HEK293 (cell line): ENCODE measurements around the gene TNFAIP3.

ENCODE experiments used
- CTCF ChIA-PET: fragments of 350-600 bp; formaldehyde crosslinking; extraction: SDS; loops from one replicate; lab custom pipeline; 2021; ENCODE audit warnings: antibody characterized with exemption; lab: Yijun Ruan, JAX
- POLR2A ChIA-PET: fragments of 300-600 bp; formaldehyde crosslinking; extraction: SDS; loops from one replicate; lab custom pipeline; 2020; ENCODE audit warnings: antibody characterized with exemption, inconsistent platforms; lab: Yijun Ruan, JAX
- H3K27ac ChIP-seq: fragments of 200-500 bp; sonication (Bioruptor generic); 2 replicates; pipeline ENCODE4 v1.5.1; 2014; ENCODE audit warnings: low read depth, low read length, control low read depth, inconsistent platforms; ENCODE audit errors: extremely low read depth
- H3K36me3 ChIP-seq, 2 experiments: fragments of 200-500 bp in 1 of 2; sonication (Bioruptor generic) in 1 of 2; 1 replicate in 1 of 2; 2 replicates in 1 of 2; pipeline ENCODE4 v1.5.1; 2014 to 2017; ENCODE audit warnings: inconsistent platforms in 2 of 2, low read length in 2 of 2; ENCODE audit not compliant: control insufficient read depth in 2 of 2, insufficient read depth in 1 of 2
- H3K4me1 ChIP-seq: fragments of 200-500 bp; sonication (Bioruptor generic); 2 replicates; pipeline ENCODE4 v1.5.1; 2014; ENCODE audit warnings: mild to moderate bottlenecking, low read length, inconsistent platforms; ENCODE audit not compliant: control insufficient read depth, insufficient read depth
- H3K4me3 ChIP-seq: 2 replicates; pipeline ENCODE4 v1.5.1; 2011; ENCODE audit warnings: low read depth, mild to moderate bottlenecking, control low read depth, low read length, moderate library complexity
- H3K9me3 ChIP-seq: fragments of 200-500 bp; sonication (Bioruptor generic); 2 replicates; pipeline ENCODE4 v1.5.1; 2014; ENCODE audit warnings: low read depth, low read length, inconsistent platforms; ENCODE audit not compliant: control insufficient read depth, insufficient read depth
- KLF10 ChIP-seq: fragments of 450-650 bp; IDR thresholded peaks from 2 replicates; pipeline ENCODE4 v1.5.1; 2018; ENCODE audit warnings: missing biosample characterization, mild to moderate bottlenecking, missing genetic modification characterization
- SP7 ChIP-seq: fragments of 450-650 bp; formaldehyde crosslinking; IDR thresholded peaks from 2 replicates; pipeline ENCODE4 v1.5.1; 2016; ENCODE audit warnings: missing biosample characterization, missing genetic modification characterization
- ZFP69B ChIP-seq: fragments of 450-650 bp; formaldehyde crosslinking; IDR thresholded peaks from 2 replicates; pipeline ENCODE4 v1.5.1; 2016; ENCODE audit warnings: missing biosample characterization, missing genetic modification characterization
- ZNF114 ChIP-seq: fragments of 450-650 bp; formaldehyde crosslinking; IDR thresholded peaks from 2 replicates; pipeline ENCODE4 v1.5.0; 2017; ENCODE audit warnings: missing biosample characterization, missing genetic modification characterization
- ZNF248 ChIP-seq: fragments of 450-650 bp; formaldehyde crosslinking; IDR thresholded peaks from 2 replicates; pipeline ENCODE4 v1.5.1; 2017; ENCODE audit warnings: missing biosample characterization, missing genetic modification characterization
- ZNF324 ChIP-seq: fragments of 450-650 bp; formaldehyde crosslinking; IDR thresholded peaks from 2 replicates; pipeline ENCODE4 v1.5.1; 2016; ENCODE audit warnings: missing biosample characterization, missing genetic modification characterization
- ZNF366 ChIP-seq: fragments of 450-650 bp; formaldehyde crosslinking; conservative IDR thresholded peaks from 2 replicates; pipeline ENCODE4 v1.5.1; 2016; ENCODE audit warnings: missing biosample characterization, missing genetic modification characterization
- ZNF571 ChIP-seq: fragments of 450-650 bp; formaldehyde crosslinking; IDR thresholded peaks from 2 replicates; pipeline ENCODE4 v1.5.0; 2017; ENCODE audit warnings: missing biosample characterization, missing genetic modification characterization
- ZNF629 ChIP-seq: fragments of 450-650 bp; formaldehyde crosslinking; IDR thresholded peaks from 2 replicates; pipeline ENCODE4 v1.5.1; 2017; ENCODE audit warnings: missing biosample characterization, missing genetic modification characterization
- ZNF664 ChIP-seq: fragments of 450-650 bp; formaldehyde crosslinking; IDR thresholded peaks from 2 replicates; pipeline ENCODE4 v1.5.1; 2016; ENCODE audit warnings: missing biosample characterization, missing genetic modification characterization
- ZNF777 ChIP-seq: fragments of 450-650 bp; formaldehyde crosslinking; IDR thresholded peaks from 2 replicates; pipeline ENCODE4 v1.5.1; 2017; ENCODE audit warnings: missing biosample characterization, missing genetic modification characterization, borderline replicate concordance
- ZNF837 ChIP-seq: fragments of 450-650 bp; formaldehyde crosslinking; IDR thresholded peaks from 2 replicates; pipeline ENCODE4 v1.5.1; 2016; ENCODE audit warnings: missing biosample characterization, missing genetic modification characterization
- TF ChIP-seq, protein P1 (sequence below): fragments of 450-650 bp; formaldehyde crosslinking; IDR thresholded peaks from 2 replicates; pipeline ENCODE4 v1.5.1; 2016; ENCODE audit warnings: missing biosample characterization, missing genetic modification characterization, borderline replicate concordance
- TF ChIP-seq, protein P2 (sequence below): fragments of 450-650 bp; formaldehyde crosslinking; IDR thresholded peaks from 2 replicates; pipeline ENCODE4; 2016; ENCODE audit warnings: missing biosample characterization, missing genetic modification characterization
- TF ChIP-seq, protein P3 (sequence below): fragments of 450-650 bp; formaldehyde crosslinking; IDR thresholded peaks from 2 replicates; pipeline ENCODE4 v1.5.1; 2016; ENCODE audit warnings: missing biosample characterization, missing genetic modification characterization
- TF ChIP-seq, protein P4 (sequence below): fragments of 450-650 bp; formaldehyde crosslinking; IDR thresholded peaks from 2 replicates; pipeline ENCODE4 v1.5.1; 2016; ENCODE audit warnings: missing biosample characterization, missing genetic modification characterization
- TF ChIP-seq, protein P5 (sequence below): fragments of 450-650 bp; formaldehyde crosslinking; IDR thresholded peaks from 2 replicates; pipeline ENCODE4 v1.5.1; 2017; ENCODE audit warnings: missing biosample characterization, missing genetic modification characterization
- TF ChIP-seq, protein P6 (sequence below): fragments of 450-650 bp; formaldehyde crosslinking; IDR thresholded peaks from 2 replicates; pipeline ENCODE4 v1.5.1; 2016; ENCODE audit warnings: missing biosample characterization, missing genetic modification characterization
- TF ChIP-seq, protein P7 (sequence below): fragments of 450-650 bp; formaldehyde crosslinking; IDR thresholded peaks from 2 replicates; pipeline ENCODE4 v1.5.1; 2016; ENCODE audit warnings: missing biosample characterization, missing genetic modification characterization

The TNFAIP3 gene

DNA sequence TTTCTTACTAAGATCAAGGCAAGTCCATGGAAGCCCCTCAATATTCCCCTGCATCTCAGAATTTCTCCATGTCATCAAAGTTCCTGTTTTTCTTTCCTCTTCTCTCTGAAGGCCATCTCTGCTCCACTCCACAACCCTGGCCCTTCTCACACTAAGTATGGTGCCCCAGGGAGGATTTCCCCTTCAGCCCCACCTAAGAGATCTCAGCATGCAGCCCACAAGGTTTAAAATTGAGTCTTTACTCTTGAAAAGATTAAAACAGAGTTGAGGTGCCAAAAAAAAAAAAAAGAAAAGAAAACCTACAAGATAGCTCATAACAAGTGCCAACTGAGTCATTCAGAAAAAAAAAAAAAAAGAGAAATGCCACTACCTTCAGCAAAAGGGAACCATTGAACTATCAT is 36.5 kb upstream of the TNFAIP3 start:
- CTCF ChIA-PET = no interaction called here
- H3K27ac ChIP-seq = no peak overlapping the region
- POLR2A ChIA-PET = no interaction called here
- H3K9me3 ChIP-seq = no peaks in the 10 kb centered on the region
- H3K4me3 ChIP-seq = no peak overlapping the region
- 0 out of 2 replicates have a peak, but pooled peaks cover 3% of the 10 kb centered on the region for H3K4me1 ChIP-seq
- no peaks in the 10 kb centered on the region for H3K36me3 ChIP-seq
- no peak for TF ChIP-seq ZNF366 (tag by site-specific recombination)
- TF ChIP-seq ZNF248 (tag by site-specific recombination) = no peak
- TF ChIP-seq SP7 (tag by site-specific recombination) = no peak
- TF ChIP-seq ZNF324 (tag by site-specific recombination) = no peak
- no peak for TF ChIP-seq ZNF571 (tag by site-specific recombination)
- TF ChIP-seq, protein P1, sequence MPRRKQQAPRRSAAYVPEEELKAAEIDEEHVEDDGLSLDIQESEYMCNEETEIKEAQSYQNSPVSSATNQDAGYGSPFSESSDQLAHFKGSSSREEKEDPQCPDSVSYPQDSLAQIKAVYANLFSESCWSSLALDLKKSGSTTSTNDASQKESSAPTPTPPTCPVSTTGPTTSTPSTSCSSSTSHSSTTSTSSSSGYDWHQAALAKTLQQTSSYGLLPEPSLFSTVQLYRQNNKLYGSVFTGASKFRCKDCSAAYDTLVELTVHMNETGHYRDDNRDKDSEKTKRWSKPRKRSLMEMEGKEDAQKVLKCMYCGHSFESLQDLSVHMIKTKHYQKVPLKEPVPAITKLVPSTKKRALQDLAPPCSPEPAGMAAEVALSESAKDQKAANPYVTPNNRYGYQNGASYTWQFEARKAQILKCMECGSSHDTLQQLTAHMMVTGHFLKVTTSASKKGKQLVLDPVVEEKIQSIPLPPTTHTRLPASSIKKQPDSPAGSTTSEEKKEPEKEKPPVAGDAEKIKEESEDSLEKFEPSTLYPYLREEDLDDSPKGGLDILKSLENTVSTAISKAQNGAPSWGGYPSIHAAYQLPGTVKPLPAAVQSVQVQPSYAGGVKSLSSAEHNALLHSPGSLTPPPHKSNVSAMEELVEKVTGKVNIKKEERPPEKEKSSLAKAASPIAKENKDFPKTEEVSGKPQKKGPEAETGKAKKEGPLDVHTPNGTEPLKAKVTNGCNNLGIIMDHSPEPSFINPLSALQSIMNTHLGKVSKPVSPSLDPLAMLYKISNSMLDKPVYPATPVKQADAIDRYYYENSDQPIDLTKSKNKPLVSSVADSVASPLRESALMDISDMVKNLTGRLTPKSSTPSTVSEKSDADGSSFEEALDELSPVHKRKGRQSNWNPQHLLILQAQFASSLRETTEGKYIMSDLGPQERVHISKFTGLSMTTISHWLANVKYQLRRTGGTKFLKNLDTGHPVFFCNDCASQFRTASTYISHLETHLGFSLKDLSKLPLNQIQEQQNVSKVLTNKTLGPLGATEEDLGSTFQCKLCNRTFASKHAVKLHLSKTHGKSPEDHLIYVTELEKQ = no peak
- no peak for TF ChIP-seq ZNF114 (tag by site-specific recombination)
- TF ChIP-seq ZNF837 (tag by site-specific recombination) = no peak
- TF ChIP-seq KLF10 (tag by site-specific recombination) = no peak
- no peak for TF ChIP-seq ZNF664 (tag by site-specific recombination)
- no peak for TF ChIP-seq ZFP69B (tag by site-specific recombination)
- TF ChIP-seq, protein P2, sequence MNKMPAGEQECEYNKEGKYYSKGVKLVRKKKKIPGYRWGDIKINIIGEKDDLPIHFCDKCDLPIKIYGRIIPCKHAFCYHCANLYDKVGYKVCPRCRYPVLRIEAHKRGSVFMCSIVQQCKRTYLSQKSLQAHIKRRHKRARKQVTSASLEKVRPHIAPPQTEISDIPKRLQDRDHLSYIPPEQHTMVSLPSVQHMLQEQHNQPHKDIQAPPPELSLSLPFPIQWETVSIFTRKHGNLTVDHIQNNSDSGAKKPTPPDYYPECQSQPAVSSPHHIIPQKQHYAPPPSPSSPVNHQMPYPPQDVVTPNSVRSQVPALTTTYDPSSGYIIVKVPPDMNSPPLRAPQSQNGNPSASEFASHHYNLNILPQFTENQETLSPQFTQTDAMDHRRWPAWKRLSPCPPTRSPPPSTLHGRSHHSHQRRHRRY = no peak

DNA sequence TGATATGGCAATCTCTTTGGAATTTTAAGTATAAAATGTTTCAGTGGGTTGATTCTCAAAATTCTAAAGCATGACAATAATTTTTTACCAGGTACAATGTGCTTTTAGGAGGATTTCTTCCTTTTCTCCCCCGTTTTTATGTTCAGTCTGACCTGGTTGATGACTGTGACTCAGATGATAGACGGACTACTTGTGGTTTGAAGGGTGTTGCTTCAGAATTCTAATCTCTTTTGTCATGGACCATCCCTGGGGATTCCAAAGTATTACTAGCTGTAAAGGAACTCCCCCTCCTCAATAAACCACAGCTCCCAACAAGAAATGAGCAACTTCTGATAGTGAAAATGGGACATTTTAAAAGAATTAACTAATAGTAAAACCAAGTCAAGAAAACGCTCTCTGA is 34.9 kb upstream of the TNFAIP3 start:
- Histone ChIP-seq H3K36me3 (no peaks in the 10 kb centered on the region), H3K4me1 (0 out of 2 replicates have a peak, but pooled peaks cover 3% of the 10 kb centered on the region), H3K27ac (no peak overlapping the region), H3K9me3 (no peaks in the 10 kb centered on the region), H3K4me3 (no peak overlapping the region)
- POLR2A ChIA-PET = no interaction called here
- CTCF ChIA-PET = interaction anchor here (0.5 to 1.2 kb wide), 3 partner anchors 19 to 180 kb away, joined by 3 read pairs; no protein-coding TSS in a partner anchor
- TF ChIP-seq, protein P3, sequence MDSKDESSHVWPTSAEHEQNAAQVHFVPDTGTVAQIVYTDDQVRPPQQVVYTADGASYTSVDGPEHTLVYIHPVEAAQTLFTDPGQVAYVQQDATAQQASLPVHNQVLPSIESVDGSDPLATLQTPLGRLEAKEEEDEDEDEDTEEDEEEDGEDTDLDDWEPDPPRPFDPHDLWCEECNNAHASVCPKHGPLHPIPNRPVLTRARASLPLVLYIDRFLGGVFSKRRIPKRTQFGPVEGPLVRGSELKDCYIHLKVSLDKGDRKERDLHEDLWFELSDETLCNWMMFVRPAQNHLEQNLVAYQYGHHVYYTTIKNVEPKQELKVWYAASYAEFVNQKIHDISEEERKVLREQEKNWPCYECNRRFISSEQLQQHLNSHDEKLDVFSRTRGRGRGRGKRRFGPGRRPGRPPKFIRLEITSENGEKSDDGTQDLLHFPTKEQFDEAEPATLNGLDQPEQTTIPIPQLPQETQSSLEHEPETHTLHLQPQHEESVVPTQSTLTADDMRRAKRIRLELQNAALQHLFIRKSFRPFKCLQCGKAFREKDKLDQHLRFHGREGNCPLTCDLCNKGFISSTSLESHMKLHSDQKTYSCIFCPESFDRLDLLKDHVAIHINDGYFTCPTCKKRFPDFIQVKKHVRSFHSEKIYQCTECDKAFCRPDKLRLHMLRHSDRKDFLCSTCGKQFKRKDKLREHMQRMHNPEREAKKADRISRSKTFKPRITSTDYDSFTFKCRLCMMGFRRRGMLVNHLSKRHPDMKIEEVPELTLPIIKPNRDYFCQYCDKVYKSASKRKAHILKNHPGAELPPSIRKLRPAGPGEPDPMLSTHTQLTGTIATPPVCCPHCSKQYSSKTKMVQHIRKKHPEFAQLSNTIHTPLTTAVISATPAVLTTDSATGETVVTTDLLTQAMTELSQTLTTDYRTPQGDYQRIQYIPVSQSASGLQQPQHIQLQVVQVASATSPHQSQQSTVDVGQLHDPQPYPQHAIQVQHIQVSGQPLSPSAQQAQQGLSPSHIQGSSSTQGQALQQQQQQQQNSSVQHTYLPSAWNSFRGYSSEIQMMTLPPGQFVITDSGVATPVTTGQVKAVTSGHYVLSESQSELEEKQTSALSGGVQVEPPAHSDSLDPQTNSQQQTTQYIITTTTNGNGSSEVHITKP (tag by site-specific recombination) = peak; percentile 79
- TF ChIP-seq ZNF629 (tag by site-specific recombination) = 0 out of 2 replicates have a peak, but pooled peaks have one; percentile 25
- TF ChIP-seq, protein P4, sequence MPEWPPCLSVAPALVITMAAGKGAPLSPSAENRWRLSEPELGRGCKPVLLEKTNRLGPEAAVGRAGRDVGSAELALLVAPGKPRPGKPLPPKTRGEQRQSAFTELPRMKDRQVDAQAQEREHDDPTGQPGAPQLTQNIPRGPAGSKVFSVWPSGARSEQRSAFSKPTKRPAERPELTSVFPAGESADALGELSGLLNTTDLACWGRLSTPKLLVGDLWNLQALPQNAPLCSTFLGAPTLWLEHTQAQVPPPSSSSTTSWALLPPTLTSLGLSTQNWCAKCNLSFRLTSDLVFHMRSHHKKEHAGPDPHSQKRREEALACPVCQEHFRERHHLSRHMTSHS (tag by site-specific recombination) = no peak
- TF ChIP-seq, protein P5, sequence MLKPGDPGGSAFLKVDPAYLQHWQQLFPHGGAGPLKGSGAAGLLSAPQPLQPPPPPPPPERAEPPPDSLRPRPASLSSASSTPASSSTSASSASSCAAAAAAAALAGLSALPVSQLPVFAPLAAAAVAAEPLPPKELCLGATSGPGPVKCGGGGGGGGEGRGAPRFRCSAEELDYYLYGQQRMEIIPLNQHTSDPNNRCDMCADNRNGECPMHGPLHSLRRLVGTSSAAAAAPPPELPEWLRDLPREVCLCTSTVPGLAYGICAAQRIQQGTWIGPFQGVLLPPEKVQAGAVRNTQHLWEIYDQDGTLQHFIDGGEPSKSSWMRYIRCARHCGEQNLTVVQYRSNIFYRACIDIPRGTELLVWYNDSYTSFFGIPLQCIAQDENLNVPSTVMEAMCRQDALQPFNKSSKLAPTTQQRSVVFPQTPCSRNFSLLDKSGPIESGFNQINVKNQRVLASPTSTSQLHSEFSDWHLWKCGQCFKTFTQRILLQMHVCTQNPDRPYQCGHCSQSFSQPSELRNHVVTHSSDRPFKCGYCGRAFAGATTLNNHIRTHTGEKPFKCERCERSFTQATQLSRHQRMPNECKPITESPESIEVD (tag by site-specific recombination) = 0 out of 2 replicates have a peak, but pooled peaks have one; percentile 5
- TF ChIP-seq ZNF777 (tag by site-specific recombination) = no peak
- TF ChIP-seq, protein P6, sequence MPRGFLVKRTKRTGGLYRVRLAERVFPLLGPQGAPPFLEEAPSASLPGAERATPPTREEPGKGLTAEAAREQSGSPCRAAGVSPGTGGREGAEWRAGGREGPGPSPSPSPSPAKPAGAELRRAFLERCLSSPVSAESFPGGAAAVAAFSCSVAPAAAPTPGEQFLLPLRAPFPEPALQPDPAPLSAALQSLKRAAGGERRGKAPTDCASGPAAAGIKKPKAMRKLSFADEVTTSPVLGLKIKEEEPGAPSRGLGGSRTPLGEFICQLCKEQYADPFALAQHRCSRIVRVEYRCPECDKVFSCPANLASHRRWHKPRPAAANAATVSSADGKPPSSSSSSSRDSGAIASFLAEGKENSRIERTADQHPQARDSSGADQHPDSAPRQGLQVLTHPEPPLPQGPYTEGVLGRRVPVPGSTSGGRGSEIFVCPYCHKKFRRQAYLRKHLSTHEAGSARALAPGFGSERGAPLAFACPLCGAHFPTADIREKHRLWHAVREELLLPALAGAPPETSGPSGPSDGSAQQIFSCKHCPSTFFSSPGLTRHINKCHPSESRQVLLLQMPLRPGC = 0 out of 2 replicates have a peak, but pooled peaks have one; percentile 37
- TF ChIP-seq SP7 (tag by site-specific recombination) = 0 out of 2 replicates have a peak, but pooled peaks have one; percentile 13
- TF ChIP-seq, protein P7, sequence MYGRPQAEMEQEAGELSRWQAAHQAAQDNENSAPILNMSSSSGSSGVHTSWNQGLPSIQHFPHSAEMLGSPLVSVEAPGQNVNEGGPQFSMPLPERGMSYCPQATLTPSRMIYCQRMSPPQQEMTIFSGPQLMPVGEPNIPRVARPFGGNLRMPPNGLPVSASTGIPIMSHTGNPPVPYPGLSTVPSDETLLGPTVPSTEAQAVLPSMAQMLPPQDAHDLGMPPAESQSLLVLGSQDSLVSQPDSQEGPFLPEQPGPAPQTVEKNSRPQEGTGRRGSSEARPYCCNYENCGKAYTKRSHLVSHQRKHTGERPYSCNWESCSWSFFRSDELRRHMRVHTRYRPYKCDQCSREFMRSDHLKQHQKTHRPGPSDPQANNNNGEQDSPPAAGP (tag by site-specific recombination) = peak; percentile 63; the same call in 1 of the 2 replicates
